Stomach smooth muscle (tissue), 2 donors: ENCODE measurements around the gene DCXR.

Experiments
- H3K27ac ChIP-seq: one replicate; pipeline ENCODE4 v1.7.0; 2013; ENCODE audit warnings: mild to moderate bottlenecking, low read length, inconsistent platforms
- H3K27me3 ChIP-seq, 2 donors: one replicate each; pipeline ENCODE4 v1.7.0; 2013; ENCODE audit warnings: low read length in 2 of 2; ENCODE audit not compliant: insufficient read depth in 2 of 2, control insufficient read depth in 1 of 2
- H3K36me3 ChIP-seq, 2 donors: one replicate each; pipeline ENCODE4 v1.7.0; 2013; ENCODE audit warnings: low read length in 2 of 2; ENCODE audit not compliant: control insufficient read depth in 2 of 2, insufficient read depth in 2 of 2
- H3K4me1 ChIP-seq: one replicate; pipeline ENCODE4 v1.7.0; 2013; ENCODE audit warnings: low read length; ENCODE audit not compliant: control insufficient read depth, insufficient read depth
- H3K4me3 ChIP-seq, 2 donors: one replicate each; pipeline ENCODE4 v1.7.0; 2013; ENCODE audit warnings: low read length in 2 of 2
- H3K9ac ChIP-seq, 2 donors: one replicate each; pipeline ENCODE4 v1.7.0; 2013; ENCODE audit warnings: low read length in 2 of 2, mild to moderate bottlenecking in 1 of 2
- H3K9me3 ChIP-seq, 2 donors: one replicate each; pipeline ENCODE4 v1.7.0; 2013; ENCODE audit warnings: low read length in 2 of 2; ENCODE audit not compliant: control insufficient read depth in 2 of 2
- donor health status: healthy.
- donor health status: Pancreatic carcinoma.

The DCXR gene

DNA sequence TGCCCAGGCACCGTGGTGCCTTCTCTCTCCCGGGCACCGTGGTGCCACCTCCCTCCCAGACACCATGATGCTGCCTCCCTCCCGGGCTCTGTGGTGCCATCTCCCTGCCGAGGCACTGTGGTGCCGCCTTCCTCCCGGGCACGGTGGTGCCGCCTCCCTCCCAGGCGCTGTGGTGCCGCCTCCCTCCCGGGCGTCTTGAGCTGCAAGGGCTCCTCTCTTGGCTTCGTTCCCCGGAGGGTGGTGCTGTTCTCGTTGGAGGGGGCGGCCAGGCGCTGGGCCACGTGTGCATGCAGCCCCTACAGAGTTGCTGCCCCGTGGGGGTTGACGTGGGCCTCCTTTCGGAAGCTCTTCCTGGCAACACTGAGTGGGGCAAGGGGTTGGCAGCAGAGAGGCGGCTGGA is 23.1 kb downstream of the DCXR start:
- Histone ChIP-seq H3K4me3 (no peak overlapping the region), H3K27me3 (no peaks in the 10 kb centered on the region), H3K4me1 (peaks cover 14% of the 10 kb centered on the region), H3K27ac (no peak overlapping the region), H3K9me3 (no peaks in the 10 kb centered on the region), H3K9ac (no peak overlapping the region), H3K36me3 (peaks cover 3 to 5% of the 10 kb centered on the region in 2 donors)

DNA sequence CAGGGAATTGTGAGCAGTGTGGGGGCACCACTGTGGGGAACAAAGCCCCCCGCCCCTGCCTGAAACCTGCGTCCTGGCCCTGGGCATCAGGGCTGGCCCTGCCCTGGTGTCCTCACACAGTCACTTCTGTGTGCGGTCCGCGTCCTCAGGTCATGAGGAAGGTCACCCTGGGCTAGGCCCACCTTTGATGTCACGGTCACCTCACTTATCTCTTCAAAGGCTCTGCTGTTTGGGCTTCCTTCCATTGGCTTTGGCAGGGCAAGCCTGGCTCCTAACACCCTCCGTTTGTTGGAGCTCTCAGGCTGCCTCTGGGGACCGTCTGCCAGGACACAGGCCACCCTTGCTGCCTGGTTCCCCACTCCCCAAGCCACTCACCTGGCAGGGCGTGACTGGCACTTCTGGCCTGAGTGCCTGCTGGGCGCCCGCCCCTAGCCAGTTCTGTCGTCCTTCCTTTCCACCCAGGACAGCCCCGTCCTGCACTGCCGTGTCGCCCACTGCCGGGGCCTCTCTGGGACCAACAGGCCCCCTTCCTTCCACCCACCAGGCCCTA is 23.6 kb downstream of the DCXR start:
- Histone ChIP-seq H3K4me3 (no peak overlapping the region), H3K9me3 (no peaks in the 10 kb centered on the region), H3K4me1 (peaks cover 14% of the 10 kb centered on the region), H3K27me3 (no peaks in the 10 kb centered on the region), H3K36me3 (peaks cover 2 to 5% of the 10 kb centered on the region in 2 donors), H3K9ac (no peak overlapping the region), H3K27ac (peak overlapping the region; percentile 69)

- peaks cover 14% of the 10 kb centered on the region for H3K4me1 ChIP-seq
Observed at GRCh38 chr17:82013341-82013740, 24.2 kb downstream of the DCXR start.

DNA sequence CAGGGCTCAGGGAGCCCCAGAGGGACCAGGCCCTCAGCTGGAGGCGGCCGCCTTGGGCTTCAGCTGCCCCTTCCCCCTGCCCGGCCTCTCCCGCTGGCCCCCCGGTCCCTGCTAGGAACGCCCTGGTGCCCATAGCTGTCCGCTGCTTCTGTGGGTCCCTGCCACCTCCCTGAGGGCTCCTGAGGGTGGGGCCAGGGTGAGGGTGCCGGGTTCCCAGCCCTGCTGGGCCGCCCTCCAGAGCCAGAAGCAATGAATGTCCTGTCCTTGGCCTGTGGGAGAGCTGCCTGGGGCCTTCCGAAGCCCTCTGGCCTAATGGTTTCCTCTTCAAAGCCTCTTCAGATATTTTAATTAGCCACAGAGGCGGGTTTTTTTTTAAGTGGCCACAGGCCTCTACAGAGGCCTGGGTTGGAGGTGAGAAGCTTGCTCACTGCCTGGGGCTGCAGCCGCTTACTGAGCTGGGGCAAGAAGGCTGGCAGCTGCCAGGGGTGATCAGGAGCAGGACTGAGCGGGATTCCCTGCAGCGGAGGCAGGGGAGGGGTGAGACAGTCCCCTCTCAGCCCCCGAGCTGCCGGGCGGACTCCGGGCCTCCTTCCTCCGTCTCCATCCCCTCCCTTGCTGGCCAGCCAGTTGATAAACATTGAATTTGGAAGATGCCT is 24.7 kb downstream of the DCXR start:
- Histone ChIP-seq H3K36me3 (no peaks in the 10 kb centered on the region), H3K9ac (peak overlapping the region; percentile 4 to 47), H3K27ac (peak overlapping the region; percentile 69), H3K9me3 (no peaks in the 10 kb centered on the region), H3K4me3 (no peak overlapping the region), H3K27me3 (no peaks in the 10 kb centered on the region), H3K4me1 (peaks cover 14% of the 10 kb centered on the region)

More at GRCh38 chr17:82013341-82013740, 24.2 kb downstream of the DCXR start:
- peak overlapping the region; percentile 4 to 47 for H3K9ac ChIP-seq
- no peaks in the 10 kb centered on the region for H3K9me3 ChIP-seq
- H3K27me3 ChIP-seq: no peaks in the 10 kb centered on the region
- peaks cover 0 to under 1% of the 10 kb centered on the region in 2 donors for H3K36me3 ChIP-seq
- H3K4me3 ChIP-seq: no peak overlapping the region
- H3K27ac ChIP-seq: peak overlapping the region; percentile 69

DNA sequence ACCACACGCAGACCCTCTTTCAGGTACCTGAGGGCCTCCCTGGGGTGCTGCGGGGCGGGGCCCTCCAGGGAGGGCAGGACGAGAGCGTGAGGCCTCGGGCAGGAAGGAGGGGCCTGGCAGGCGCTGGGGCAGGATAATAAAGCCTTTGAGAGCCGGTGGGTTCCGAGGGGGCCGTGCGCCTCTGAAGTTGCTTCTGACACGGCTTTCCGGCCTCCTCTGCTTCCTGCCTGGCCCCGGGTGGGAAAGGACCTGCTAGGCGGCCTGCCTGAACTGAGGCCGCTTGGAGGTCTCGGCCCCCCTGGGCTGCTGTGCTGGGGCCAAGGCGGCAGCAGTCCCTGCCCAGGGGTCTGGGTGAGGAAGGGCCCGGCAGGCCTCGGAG is 25.2 kb downstream of the DCXR start:
- Histone ChIP-seq H3K4me1 (peaks cover 14% of the 10 kb centered on the region), H3K27ac (peak overlapping the region; percentile 69), H3K36me3 (no peaks in the 10 kb centered on the region), H3K4me3 (no peak overlapping the region), H3K27me3 (no peaks in the 10 kb centered on the region), H3K9me3 (no peaks in the 10 kb centered on the region), H3K9ac (no peak overlapping the region)

- Histone ChIP-seq H3K27me3 (no peaks in the 10 kb centered on the region), H3K9me3 (no peaks in the 10 kb centered on the region), H3K4me3 (no peak overlapping the region), H3K36me3 (no peaks in the 10 kb centered on the region), H3K4me1 (peaks cover 19% of the 10 kb centered on the region), H3K27ac (no peak overlapping the region), H3K9ac (no peak overlapping the region)
Observed at GRCh38 chr17:82011617-82012187, 25.8 kb downstream of the DCXR start.

- Histone ChIP-seq H3K4me1 (peaks cover 28% of the 10 kb centered on the region), H3K36me3 (no peaks in the 10 kb centered on the region), H3K27me3 (no peaks in the 10 kb centered on the region), H3K9ac (no peak overlapping the region), H3K4me3 (no peak overlapping the region), H3K27ac (no peak overlapping the region), H3K9me3 (no peaks in the 10 kb centered on the region)
Observed at GRCh38 chr17:82010575-82011525, 26.6 kb downstream of the DCXR start.

DNA sequence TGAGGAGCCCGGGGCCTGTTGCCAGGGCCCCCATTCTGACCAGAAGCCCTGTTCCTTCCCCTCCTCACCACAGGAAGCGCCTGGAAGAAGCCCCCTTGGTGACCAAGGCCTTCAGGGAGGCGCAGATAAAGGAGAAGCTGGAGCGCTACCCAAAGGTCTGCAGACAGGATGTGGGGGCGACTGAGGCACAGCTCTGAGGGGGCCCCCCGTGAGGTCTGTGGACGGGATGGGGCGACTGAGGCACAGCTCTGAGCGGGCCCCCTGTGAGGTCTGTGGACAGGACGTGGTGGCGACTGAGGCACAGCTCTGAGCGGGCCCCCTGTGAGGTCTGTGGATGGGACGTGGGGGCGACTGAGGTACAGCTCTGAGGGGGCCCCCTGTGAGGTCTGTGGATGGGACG is 28.1 kb downstream of the DCXR start:
- Histone ChIP-seq H3K36me3 (no peaks in the 10 kb centered on the region), H3K27me3 (no peaks in the 10 kb centered on the region), H3K9ac (no peak overlapping the region), H3K4me3 (no peak overlapping the region), H3K27ac (no peak overlapping the region), H3K4me1 (peaks cover 33% of the 10 kb centered on the region), H3K9me3 (no peaks in the 10 kb centered on the region)

DNA sequence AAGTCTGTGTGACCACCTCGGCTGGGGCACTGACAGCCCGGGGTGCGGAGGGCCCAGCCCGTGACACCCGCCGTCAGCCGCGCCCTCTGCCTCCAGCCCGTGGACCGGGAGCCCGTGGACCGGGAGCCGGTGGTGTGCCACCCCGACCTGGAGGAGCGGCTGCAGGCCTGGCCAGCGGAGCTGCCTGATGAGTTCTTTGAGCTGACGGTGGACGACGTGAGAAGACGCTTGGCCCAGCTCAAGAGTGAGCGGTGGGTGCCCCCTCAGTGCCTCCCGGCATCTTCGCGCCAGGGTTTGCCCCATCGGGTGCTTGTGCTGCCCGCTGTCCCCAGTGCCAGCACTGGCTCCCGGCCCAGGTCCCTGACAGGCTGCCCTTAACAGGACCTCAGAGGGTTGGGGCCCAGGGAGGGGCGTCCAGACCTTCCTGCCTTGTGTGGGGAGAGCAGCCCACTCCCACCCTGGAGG is 28.5 kb downstream of the DCXR start:
- H3K4me1 ChIP-seq: peaks cover 38% of the 10 kb centered on the region

GRCh38 chr17:82008258-82008940 is 29.1 kb downstream of the DCXR start:
- Histone ChIP-seq H3K27me3 (no peaks in the 10 kb centered on the region), H3K9ac (no peak overlapping the region), H3K4me1 (peaks cover 40% of the 10 kb centered on the region), H3K27ac (no peak overlapping the region), H3K9me3 (no peaks in the 10 kb centered on the region), H3K36me3 (no peaks in the 10 kb centered on the region), H3K4me3 (no peak overlapping the region)

More for the DNA sequence above, 28.5 kb downstream of the DCXR start:
- Histone ChIP-seq H3K9me3 (no peaks in the 10 kb centered on the region), H3K36me3 (no peaks in the 10 kb centered on the region), H3K4me3 (no peak overlapping the region), H3K27ac (no peak overlapping the region), H3K27me3 (no peaks in the 10 kb centered on the region), H3K9ac (no peak overlapping the region)
